PC-3 (cell line): Measurements from ENCODE around the gene DLST. TPM values are rescaled to one million over a fixed set of nuclear protein-coding genes. Genes with fewer than 3 reads are reported as not detected.

Source experiments
- ATAC-seq: fragments of 200-7000 bp; cut with Tn5 transposase; 2 replicates; pipeline ENCODE4 v1.9.1; 2020; ENCODE audit warnings: mild to moderate bottlenecking, moderate library complexity
- BruUV-seq: library from RNA; stranded (reverse); fragments of 400-500 nt; replicated peaks from 2 replicates; lab custom pipeline; 2021; lab: Mats Ljungman, UMichigan
- CTCF ChIA-PET: fragments of 300-600 bp; sonication (Branson Sonifier 250); formaldehyde crosslinking; loops from one replicate; lab custom pipeline; 2022; ENCODE audit warnings: antibody characterized with exemption; lab: Charles Lee
- POLR2A ChIA-PET: fragments of 300-600 bp; sonication (Branson Sonifier 250); formaldehyde crosslinking; loops from one replicate; lab custom pipeline; 2022; ENCODE audit warnings: antibody characterized with exemption; ENCODE audit not compliant: unreplicated experiment; lab: Charles Lee
- DNase-seq: peaks from one replicate; pipeline ENCODE4 v3.0.0-alpha.2; 2015
- H2AFZ ChIP-seq: fragments of 300-600 bp; sonication (generic); 2 replicates; pipeline ENCODE4 v1.6.0; 2016; ENCODE audit warnings: antibody characterized with exemption, low read length
- H3F3A ChIP-seq: fragments of 300-600 bp; sonication (generic); one replicate; pipeline ENCODE4 v1.6.0; 2017; ENCODE audit warnings: antibody characterized with exemption, low read length, control low read depth, mild to moderate bottlenecking; ENCODE audit not compliant: unreplicated experiment
- H3K27ac ChIP-seq: fragments of 300-600 bp; sonication (generic); 2 replicates; pipeline ENCODE4 v1.5.1; 2016; ENCODE audit warnings: mild to moderate bottlenecking, low read length
- H3K27me3 ChIP-seq: fragments of 300-600 bp; sonication (generic); 2 replicates; pipeline ENCODE4 v1.6.1; 2016; ENCODE audit warnings: low read length, mixed read lengths
- H3K36me3 ChIP-seq: fragments of 300-600 bp; sonication (generic); 2 replicates; pipeline ENCODE4 v1.6.1; 2016; ENCODE audit warnings: low read depth, mixed run types, low read length, mixed read lengths
- H3K4me1 ChIP-seq: fragments of 300-600 bp; sonication (generic); 2 replicates; pipeline ENCODE4 v1.5.1; 2016; ENCODE audit warnings: low read length; ENCODE audit not compliant: insufficient read depth
- H3K4me2 ChIP-seq: fragments of 300-600 bp; sonication (generic); 2 replicates; pipeline ENCODE4 v1.6.0; 2016; ENCODE audit warnings: low read length
- H3K4me3 ChIP-seq: fragments of 300-600 bp; sonication (generic); 2 replicates; pipeline ENCODE4 v1.5.1; 2016; ENCODE audit warnings: mild to moderate bottlenecking, low read length, mixed read lengths
- H3K79me2 ChIP-seq: fragments of 300-600 bp; sonication (generic); 2 replicates; pipeline ENCODE4 v1.6.1; 2017; ENCODE audit warnings: low read length, mixed read lengths
- H3K9ac ChIP-seq: fragments of 300-600 bp; sonication (generic); 2 replicates; pipeline ENCODE4 v1.6.0; 2016; ENCODE audit warnings: mild to moderate bottlenecking, low read length
- H3K9me2 ChIP-seq: fragments of 300-600 bp; sonication (generic); replicated peaks from 2 replicates; pipeline ENCODE4 v1.6.1; 2016; ENCODE audit warnings: mixed run types, low read length, mixed read lengths
- H3K9me3 ChIP-seq: fragments of 300-600 bp; sonication (generic); 2 replicates; pipeline ENCODE4 v1.6.1; 2016; ENCODE audit warnings: low read length, mixed read lengths
- H4K20me1 ChIP-seq: fragments of 300-600 bp; sonication (generic); 2 replicates; pipeline ENCODE4 v1.6.1; 2016; ENCODE audit warnings: low read length, mixed read lengths
- CTCF ChIP-seq: fragments of 300-600 bp; sonication (generic); conservative IDR thresholded peaks from 2 replicates; pipeline ENCODE4 v1.5.1; 2017; ENCODE audit warnings: antibody characterized with exemption, low read depth, mild to moderate bottlenecking, low read length
- EZH2 ChIP-seq: fragments of 300-600 bp; sonication (generic); IDR thresholded peaks from one replicate; pipeline ENCODE4 v1.6.1; 2017; ENCODE audit warnings: antibody characterized with exemption, mild to moderate bottlenecking, low read length; ENCODE audit not compliant: unreplicated experiment
- EZH2phosphoT487 ChIP-seq: fragments of 300-600 bp; sonication (generic); IDR thresholded peaks from 2 replicates; pipeline ENCODE4 v1.6.1; 2018; ENCODE audit warnings: mild to moderate bottlenecking, antibody characterized with exemption, low read length, borderline replicate concordance
- intact Hi-C: fragments of 100-400 bp; cut with micrococcal nuclease; formaldehyde crosslinking; loops from 2 replicates; pipeline ENCODE4 v1.9.0; 2023
- total RNA-seq: library from RNA; depleted of rRNA; stranded (reverse); fragments of >200 nt; gene quantifications from 2 replicates; pipeline ENCODE4 v1.2.3, GENCODE V29; 2014

Gene DLST
- total RNA-seq, 1 experiment from 2014 or later = 56.9 TPM

- POLR2A ChIA-PET = no interaction called here
- H3K9me2 ChIP-seq = no peaks in the 10 kb centered on the region
- H4K20me1 ChIP-seq = no peaks in the 10 kb centered on the region
- H3K9ac ChIP-seq = no peak overlapping the region
- H3K36me3 ChIP-seq = no peaks in the 10 kb centered on the region
- no peak overlapping the region for H3K4me2 ChIP-seq
- no peak for DNase-seq
- no TSS peak for BruUV-seq
- no peak overlapping the region for H3K27ac ChIP-seq
- CTCF ChIA-PET = no interaction called here
- no peak for ATAC-seq
- H3K27me3 ChIP-seq = peaks cover 11% of the 10 kb centered on the region
- H3K9me3 ChIP-seq = no peaks in the 10 kb centered on the region
- H2AFZ ChIP-seq = no peak overlapping the region
- no peaks in the 10 kb centered on the region for H3F3A ChIP-seq
- no peaks in the 10 kb centered on the region for H3K79me2 ChIP-seq
- no peaks in the 10 kb centered on the region for H3K4me1 ChIP-seq
- H3K4me3 ChIP-seq = no peak overlapping the region
- intact Hi-C loops = no loop called here
- TF ChIP-seq CTCF = no peak
- TF ChIP-seq EZH2phosphoT487 = no peak
- TF ChIP-seq EZH2 = no peak
Observed at GRCh38 chr14:74865156-74865555, 16.6 kb upstream of the DLST start.

- Histone ChIP-seq H3K9me3 (no peaks in the 10 kb centered on the region), H3K27ac (no peak overlapping the region), H2AFZ (no peak overlapping the region), H4K20me1 (no peaks in the 10 kb centered on the region), H3K79me2 (no peaks in the 10 kb centered on the region), H3K27me3 (peaks cover 11% of the 10 kb centered on the region), H3K9ac (no peak overlapping the region), H3K4me1 (no peaks in the 10 kb centered on the region), H3K4me3 (no peak overlapping the region), H3F3A (no peaks in the 10 kb centered on the region), H3K9me2 (no peaks in the 10 kb centered on the region), H3K4me2 (no peak overlapping the region), H3K36me3 (no peaks in the 10 kb centered on the region)
- ChIA-PET CTCF (no interaction called here), POLR2A (no interaction called here)
- intact Hi-C loops = no loop called here
- ATAC-seq (no peak), DNase-seq (no peak)
- TF ChIP-seq CTCF (no peak), EZH2phosphoT487 (no peak), EZH2 (no peak)
- no TSS peak for BruUV-seq
Observed at GRCh38 chr14:74866708-74867389, 14.9 kb upstream of the DLST start.

GRCh38 chr14:74867673-74868072 is 14.0 kb upstream of the DLST start:
- ChIA-PET CTCF (no interaction called here), POLR2A (no interaction called here)
- Histone ChIP-seq H3K79me2 (no peaks in the 10 kb centered on the region), H3K9ac (no peak overlapping the region), H3K9me3 (no peaks in the 10 kb centered on the region), H3K9me2 (no peaks in the 10 kb centered on the region), H3K27me3 (peaks cover 11% of the 10 kb centered on the region), H3F3A (no peaks in the 10 kb centered on the region), H3K27ac (no peak overlapping the region), H4K20me1 (no peaks in the 10 kb centered on the region), H3K4me1 (no peaks in the 10 kb centered on the region), H2AFZ (no peak overlapping the region), H3K4me3 (no peak overlapping the region), H3K4me2 (no peak overlapping the region), H3K36me3 (no peaks in the 10 kb centered on the region)
- ATAC-seq = no peak
- intact Hi-C loops = no loop called here
- no TSS peak for BruUV-seq
- TF ChIP-seq CTCF = no peak
- no peak for TF ChIP-seq EZH2
- no peak for TF ChIP-seq EZH2phosphoT487
- no peak for DNase-seq
